Heart left ventricle (tissue), 16 donors: Measurements from ENCODE around the gene MSX2. TPM values are rescaled to one million over a fixed set of nuclear protein-coding genes. Genes with fewer than 3 reads are reported as not detected.

Experiments used
- ATAC-seq, 4 donors: fragments of 200-7000 bp; cut with Tn5 transposase; one replicate each; pipeline ENCODE4 v1.9.1; 2020 to 2022; ENCODE audit warnings: moderate library complexity in 4 of 4, mild to moderate bottlenecking in 3 of 4, moderate number of reproducible peaks in 1 of 4
- DNase-seq, 5 donors: peaks; one replicate each; pipeline ENCODE4 v3.0.0-alpha.2; 2020
- H3K27ac ChIP-seq, 12 donors: fragments of 200-600 bp; sonication (generic) in 4 of 12; one replicate each; pipeline versions ENCODE4 v1.5.0 to v1.8.0; 2016 to 2022; ENCODE audit warnings: mild to moderate bottlenecking in 2 of 12
- H3K27me3 ChIP-seq, 9 donors: fragments of 200-600 bp; sonication (generic) in 2 of 9; one replicate each; pipeline versions ENCODE4 v1.5.1 to v1.8.0; 2016 to 2022; ENCODE audit warnings: mild to moderate bottlenecking in 3 of 9
- H3K36me3 ChIP-seq, 9 donors: fragments of 200-600 bp; sonication (generic) in 2 of 9; one replicate each; pipeline versions ENCODE4 v1.5.0 to v1.8.0; 2018 to 2022; ENCODE audit warnings: mild to moderate bottlenecking in 2 of 9
- H3K4me1 ChIP-seq, 12 donors: fragments of 200-600 bp; sonication (generic) in 4 of 12; one replicate each; pipeline versions ENCODE4 v1.5.0 to v1.8.0; 2016 to 2022; ENCODE audit warnings: mild to moderate bottlenecking in 3 of 12
- H3K4me3 ChIP-seq, 12 donors: fragments of 200-600 bp; sonication (generic) in 4 of 12; one replicate each; pipeline versions ENCODE4 v1.5.0 to v1.8.0; 2017 to 2022; ENCODE audit warnings: mild to moderate bottlenecking in 9 of 12, moderate library complexity in 4 of 12
- H3K9me3 ChIP-seq, 12 donors: fragments of 200-600 bp; sonication (generic) in 4 of 12; one replicate each; pipeline versions ENCODE4 v1.5.0 to v1.8.0; 2016 to 2022; ENCODE audit warnings: mild to moderate bottlenecking in 1 of 12
- CTCF ChIP-seq, 12 donors: fragments of 200-600 bp; sonication (generic) in 4 of 12; IDR thresholded peaks; one replicate each; pipeline versions ENCODE4 v1.5.0 to v1.8.0; 2018 to 2022; ENCODE audit warnings: antibody characterized with exemption in 12 of 12, mild to moderate bottlenecking in 5 of 12
- POLR2A ChIP-seq, 2 donors: fragments of 450-650 bp; IDR thresholded peaks; one replicate each; pipeline ENCODE4 v1.6.1; 2017; ENCODE audit warnings: antibody characterized with exemption in 2 of 2, mild to moderate bottlenecking in 2 of 2, moderate library complexity in 2 of 2
- WGBS, 4 donors: extraction: QIAGEN DNeasy Blood & Tissue Kit in 2 of 4; methylation state at CpG; one replicate each; pipeline versions ENCODE4 v1.1.5 to v1.1.7; 2013 to 2018; 5-methylcytosine and 5-hydroxymethylcytosine counted together
- intact Hi-C, 10 donors: fragments of 100-400 bp; cut with DNase I; formaldehyde crosslinking; loops; one replicate each; pipeline versions ENCODE4 v1.11.1 to v1.14.2; 2022
- polyA plus RNA-seq, 2 donors: library from polyadenylated mRNA; stranded (reverse); fragments of 200-250 nt; gene quantifications; one replicate each; pipeline ENCODE4 v1.2.3, GENCODE V29; 2013
- total RNA-seq, 9 donors: library from RNA; depleted of rRNA in 2 of 9; stranded (reverse); fragments of >200 nt in 2 of 9; fragmentation: NEBNext Ultra II Directional in 3 of 9; extraction: Animal tissue kit (Norgen Biotek cat#: 25700) in 3 of 9; gene quantifications; one replicate each; pipeline versions ENCODE4 v1.1.0 to v1.2.4, GENCODE V29; 2016 to 2023
- donor health status: ischemic (EF 13 %, LVEDD 7.1; RV severe dilation, severe dysfunction).
- donor health status: healthy with polysubstance abuse.
- donor health status: DM: no; HTN: yes; CAD: no.
- donor health status: DM: no; HTN: no; CAD: no.
- donor health status: ischemic (EF 25% LVEDD 6.9; RV normal size, moderate dysfunction).
- donor health status: ischemic (EF 25% LVEDD 5.7; RV mildly dilated, moderate dysfunction).
- donor health status: healthy.
- donor health status: DM: yes; HTN: yes; CAD: no.
- donor health status: ischemic (EF 35%, LVEDD 5.7; RV mildly dilated, moderate dysfunction).
- donor health status: nonischemic (EF 11% LVEDD 7.7; RV severe dilation, severe dysfunction).
- donor health status: DM: yes; HTN: yes; CAD: no.
- donor health status: PGD.
- donor health status: ischemic (EF 29% LVEDD 5.4; RV normal size, mild dysfunction).
- donor health status: nonischemic (EF 23%, LVEDD 6.1; RV moderate dilation, normal function).

MSX2 gene
- total and polyA plus RNA-seq, 11 donors = 0.73 to 5.3 (median 1.6) TPM

- TF ChIP-seq POLR2A (IDR thresholded peaks at IDR 0.05) (no peak), CTCF (IDR thresholded peaks at IDR 0.05) (no peak)
- Histone ChIP-seq H3K27ac (no peak overlapping the region), H3K4me1 (no peaks in the 10 kb centered on the region), H3K9me3 (no peaks in the 10 kb centered on the region), H3K27me3 (peaks cover 0 to 5% (median 1%) of the 10 kb centered on the region in 9 donors), H3K36me3 (no peaks in the 10 kb centered on the region), H3K4me3 (no peak overlapping the region)
- ATAC-seq = no peak
- intact Hi-C loops = no loop called here
- no peak for DNase-seq
- WGBS, 4 donors = 81 to 90% (median 87%) methylated on average over 18 of the region's 18 CpGs
These were observed 41.2 kb downstream of the MSX2 start for GRCh38 chr5:174765540-174765939.

- Histone ChIP-seq H3K27me3 (peaks cover 0 to 9% (median 3%) of the 10 kb centered on the region in 9 donors), H3K4me3 (no peak overlapping the region), H3K27ac (no peak overlapping the region), H3K4me1 (no peaks in the 10 kb centered on the region), H3K36me3 (no peaks in the 10 kb centered on the region), H3K9me3 (peaks cover 0 to 9% (median 0%) of the 10 kb centered on the region in 12 donors)
- no peak for ATAC-seq
- WGBS, 4 donors = 52 to 71% (median 65%) methylated on average over 4 of the region's 4 CpGs
- DNase-seq = no peak
- intact Hi-C loops = no loop called here
- TF ChIP-seq CTCF (IDR thresholded peaks at IDR 0.05) = no peak
- no peak for TF ChIP-seq POLR2A (IDR thresholded peaks at IDR 0.05)
These were observed 43.3 kb downstream of the MSX2 start for GRCh38 chr5:174767670-174768069.

- peaks cover 0 to 9% (median 3%) of the 10 kb centered on the region in 9 donors for H3K27me3 ChIP-seq
- DNase-seq = no peak
- intact Hi-C loops = no loop called here
- H3K27ac ChIP-seq = no peak overlapping the region
- H3K9me3 ChIP-seq = peaks cover 0 to 9% (median 0%) of the 10 kb centered on the region in 12 donors
- no peaks in the 10 kb centered on the region for H3K36me3 ChIP-seq
- no peaks in the 10 kb centered on the region for H3K4me1 ChIP-seq
- H3K4me3 ChIP-seq = no peak overlapping the region
- ATAC-seq = no peak
- no peak for TF ChIP-seq POLR2A (IDR thresholded peaks at IDR 0.05)
- no peak for TF ChIP-seq CTCF (IDR thresholded peaks at IDR 0.05)
- 86 to 95% (median 93%) methylated on average over 4 of the region's 4 CpGs for WGBS, 4 donors
These were observed 44.6 kb downstream of the MSX2 start for GRCh38 chr5:174769005-174769404.

- WGBS, 4 donors = 85 to 95% (median 89%) methylated on average over 3 of the region's 3 CpGs
- Histone ChIP-seq H3K9me3 (peaks cover 0 to 9% (median 0%) of the 10 kb centered on the region in 12 donors), H3K4me1 (no peaks in the 10 kb centered on the region), H3K4me3 (no peak overlapping the region), H3K27ac (no peak overlapping the region), H3K36me3 (no peaks in the 10 kb centered on the region), H3K27me3 (peaks cover 0 to 17% (median 5%) of the 10 kb centered on the region in 9 donors)
- no peak for TF ChIP-seq POLR2A (IDR thresholded peaks at IDR 0.05)
- TF ChIP-seq CTCF (IDR thresholded peaks at IDR 0.05) = no peak
- ATAC-seq (no peak), DNase-seq (no peak)
- intact Hi-C loops = no loop called here
These were observed 49.0 kb downstream of the MSX2 start for GRCh38 chr5:174773371-174773770.
